Raji (cell line): ENCODE data around the gene TMEM9.

Experiments
- POLR2A ChIP-seq: IDR thresholded peaks from 2 replicates; pipeline ENCODE4 v1.6.1; 2011; ENCODE audit warnings: low read depth, low read length, control low read depth; ENCODE audit not compliant: insufficient read depth

TMEM9 gene

GRCh38 chr1:201111672-201112071 lies 42.6 kb downstream of the TMEM9 start:
- TF ChIP-seq POLR2A: no peak

- no peak for TF ChIP-seq POLR2A
Measured at GRCh38 chr1:201111156-201111555, 43.1 kb downstream of the TMEM9 start.

DNA sequence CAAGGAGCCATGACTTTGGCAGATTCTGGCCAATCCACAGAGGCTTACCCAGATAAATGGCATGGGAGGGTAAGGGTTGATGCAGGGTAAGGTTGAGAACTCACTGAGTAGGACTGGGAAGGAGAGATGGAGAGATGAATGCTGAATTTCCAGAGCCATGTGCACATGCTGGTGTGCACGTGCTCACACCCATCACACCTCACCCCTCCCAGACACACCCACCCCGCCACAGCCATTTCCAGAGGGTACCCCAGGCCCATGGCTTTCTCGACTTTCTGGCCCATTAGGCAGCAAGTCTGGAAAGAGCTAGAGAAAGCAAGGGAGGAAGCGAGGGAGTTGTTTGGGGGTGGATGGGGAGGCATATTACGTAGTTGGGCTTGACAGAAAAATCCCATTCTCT lies 43.7 kb downstream of the TMEM9 start:
- TF ChIP-seq POLR2A: no peak

DNA sequence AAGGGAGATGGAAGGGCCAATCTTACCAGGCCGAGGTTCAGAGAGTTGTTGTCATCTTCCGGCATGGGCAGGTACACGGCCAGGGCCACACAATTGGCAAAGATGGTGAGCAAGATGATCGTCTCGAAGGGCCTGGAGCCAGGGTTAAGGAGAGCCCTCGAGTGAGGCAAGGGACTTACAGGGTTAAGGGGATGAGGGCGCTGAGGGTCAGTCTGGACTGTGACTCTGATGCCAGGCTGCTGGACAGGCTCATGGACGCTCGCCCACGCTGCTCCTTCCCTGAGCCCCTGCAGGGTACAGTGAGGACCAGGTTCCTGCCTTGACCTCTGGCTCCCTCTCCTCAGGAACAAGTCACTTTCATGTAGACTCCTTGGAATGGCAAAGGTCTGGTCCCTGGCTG lies 44.1 kb downstream of the TMEM9 start:
- TF ChIP-seq POLR2A: no peak

DNA sequence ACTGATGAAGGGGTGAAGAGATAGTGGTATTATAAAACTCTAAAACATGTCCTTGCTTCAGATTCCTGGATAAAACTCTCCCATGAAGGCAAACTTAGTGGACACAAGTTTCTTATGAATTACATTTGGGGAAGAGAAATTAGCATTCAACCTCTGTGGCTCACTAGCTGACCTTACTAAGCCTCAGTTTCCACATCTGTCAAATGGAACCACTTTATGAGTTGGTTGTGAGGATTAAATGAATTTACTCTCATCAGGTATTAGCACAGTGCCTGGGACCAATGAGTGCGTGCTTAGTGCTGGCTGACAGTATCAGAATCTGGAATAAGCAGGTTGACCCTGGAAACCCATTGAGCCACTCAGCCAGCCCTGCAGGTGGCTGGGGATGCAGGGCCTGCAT lies 44.6 kb downstream of the TMEM9 start:
- no peak for TF ChIP-seq POLR2A

DNA sequence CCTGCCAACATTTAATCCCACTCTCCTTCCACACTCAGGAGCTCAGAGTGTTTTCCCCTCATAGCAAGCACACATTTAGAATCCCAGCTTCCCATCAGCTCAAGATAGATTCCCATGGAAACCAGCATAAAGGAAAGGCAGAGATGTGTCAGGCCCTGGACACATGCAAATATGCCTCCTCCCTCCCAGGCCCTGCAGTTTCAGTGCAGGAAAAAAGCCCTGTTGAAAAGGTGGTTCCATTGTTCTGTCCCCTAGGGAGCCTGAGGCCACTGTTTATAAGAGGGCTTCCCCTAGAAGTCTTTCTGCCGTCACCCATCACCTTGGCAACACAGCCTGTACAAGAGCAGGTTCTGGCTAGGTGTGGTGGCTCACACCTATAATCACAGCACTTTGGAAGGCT lies 45.7 kb downstream of the TMEM9 start:
- TF ChIP-seq POLR2A: no peak

GRCh38 chr1:201105688-201106087 lies 48.6 kb downstream of the TMEM9 start:
- TF ChIP-seq POLR2A: no peak

- no peak for TF ChIP-seq POLR2A
Measured at GRCh38 chr1:201104141-201104540, 50.1 kb downstream of the TMEM9 start.

- TF ChIP-seq POLR2A: no peak
Measured at GRCh38 chr1:201103666-201104065, 50.6 kb downstream of the TMEM9 start.

- TF ChIP-seq POLR2A: no peak
Measured at GRCh38 chr1:201100169-201100930, 53.9 kb downstream of the TMEM9 start.

DNA sequence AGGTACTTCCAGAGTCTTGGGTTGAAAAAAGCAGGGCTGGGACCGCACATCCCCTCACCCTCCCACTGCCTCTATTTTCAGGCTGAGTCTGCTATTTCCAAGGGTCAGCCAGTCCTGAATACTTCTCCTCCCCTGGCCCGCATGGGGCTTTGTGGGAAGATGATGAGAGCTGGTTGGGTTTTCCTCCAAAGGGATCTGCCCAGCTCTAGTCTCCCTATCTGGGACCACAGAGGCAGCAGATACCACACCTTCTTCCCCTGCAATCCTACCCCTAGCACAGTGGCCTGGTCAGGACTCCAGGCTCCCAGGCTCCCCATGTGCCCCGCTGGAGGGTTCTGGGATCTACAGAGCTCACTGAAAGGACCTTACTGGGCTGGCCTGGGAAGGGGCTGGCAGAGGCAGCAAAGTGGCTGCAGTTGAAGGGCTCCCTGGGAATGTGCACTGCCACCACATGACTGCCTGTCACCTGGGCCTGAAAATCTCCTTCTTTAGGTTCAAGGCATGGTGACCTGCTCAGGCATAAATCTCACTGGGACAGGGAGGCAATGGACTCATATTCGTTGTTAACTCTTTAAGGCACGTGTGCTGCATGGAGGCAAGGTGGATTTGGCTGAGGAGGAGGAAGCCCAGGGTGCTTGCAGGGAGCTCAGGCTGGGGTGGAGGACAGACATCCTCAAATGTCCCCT lies 55.1 kb downstream of the TMEM9 start:
- no peak for TF ChIP-seq POLR2A

DNA sequence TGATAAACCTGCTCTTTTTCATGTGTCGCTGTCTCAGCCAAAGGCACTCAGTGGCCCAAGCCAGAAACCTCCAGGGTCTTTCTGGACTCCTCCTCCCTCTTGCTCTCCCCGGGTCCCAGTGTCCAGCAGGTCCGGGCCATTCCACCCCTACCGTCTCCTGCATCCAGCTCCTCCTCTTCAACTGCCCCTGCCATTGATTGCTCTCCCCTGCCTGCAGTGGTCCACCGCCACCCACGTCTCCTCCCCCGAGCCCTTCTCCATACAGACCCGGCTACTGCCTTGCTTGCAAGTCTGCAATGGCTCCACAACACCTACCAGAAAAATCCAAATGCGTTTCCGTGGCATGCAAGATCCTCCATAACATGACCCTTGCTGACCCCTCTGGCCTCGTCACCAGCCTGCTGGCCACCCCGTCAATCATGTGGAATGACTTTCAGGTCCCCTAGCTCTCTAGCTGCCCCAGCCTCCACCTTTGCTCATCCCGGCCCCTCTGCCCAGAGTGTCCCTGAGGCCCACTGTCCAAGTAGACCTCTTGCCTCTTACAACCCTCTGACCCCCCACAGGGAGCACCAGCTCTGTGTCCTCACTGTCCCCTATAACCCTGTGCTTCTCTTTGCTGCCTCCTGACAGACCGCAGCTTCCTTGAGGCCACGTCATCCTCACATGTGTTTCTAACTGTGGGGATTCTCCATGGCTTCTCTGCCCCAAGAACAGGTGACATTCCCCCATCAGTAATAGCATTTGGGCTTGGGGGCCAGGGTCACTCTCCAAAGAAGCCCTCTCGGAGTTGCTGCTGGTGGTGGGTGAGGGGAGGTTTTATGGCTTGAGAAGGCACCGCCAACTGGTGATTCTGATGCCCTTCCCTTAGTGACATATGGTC lies 57.1 kb downstream of the TMEM9 start:
- no peak for TF ChIP-seq POLR2A

DNA sequence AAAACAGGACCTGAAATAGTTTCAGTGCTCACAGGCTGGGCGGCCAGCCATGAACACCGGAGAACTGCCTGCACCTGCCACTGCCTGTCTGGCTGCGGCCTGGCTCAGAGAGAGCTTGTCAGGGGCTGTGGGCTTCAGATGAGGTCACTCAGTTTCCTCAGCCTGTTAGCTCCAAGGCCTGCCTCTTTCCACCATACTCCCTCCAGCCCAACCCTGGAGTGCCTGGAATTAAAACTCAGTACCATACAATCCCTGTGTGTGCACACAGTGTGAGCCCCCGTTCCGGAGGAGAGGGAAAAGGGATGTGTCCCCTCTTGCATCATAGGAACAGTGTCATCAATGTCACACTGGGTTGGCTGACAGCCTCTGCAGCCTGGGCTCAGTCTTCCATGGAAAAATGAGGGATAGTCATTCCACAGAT lies 58.2 kb downstream of the TMEM9 start:
- TF ChIP-seq POLR2A: no peak

DNA sequence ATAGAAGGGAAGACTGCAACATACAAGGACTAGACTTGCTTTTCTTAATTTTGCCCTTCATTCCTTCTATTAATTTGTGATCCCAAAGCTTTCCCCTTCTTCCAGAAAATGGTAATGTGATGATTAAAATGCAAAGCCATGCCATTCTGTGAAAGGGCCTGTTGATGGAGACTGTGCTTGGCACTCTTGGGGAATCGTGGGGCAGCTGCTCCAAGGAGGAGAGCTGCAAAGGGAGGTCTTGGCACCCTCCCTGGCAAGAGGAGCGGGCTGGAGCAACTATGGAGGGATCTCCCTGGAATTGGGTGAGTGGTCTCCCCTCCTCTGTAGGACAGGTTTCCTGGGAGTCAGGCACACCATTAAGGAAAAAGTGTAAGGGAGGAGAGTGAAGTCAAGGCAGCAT lies 58.7 kb downstream of the TMEM9 start:
- no peak for TF ChIP-seq POLR2A

DNA sequence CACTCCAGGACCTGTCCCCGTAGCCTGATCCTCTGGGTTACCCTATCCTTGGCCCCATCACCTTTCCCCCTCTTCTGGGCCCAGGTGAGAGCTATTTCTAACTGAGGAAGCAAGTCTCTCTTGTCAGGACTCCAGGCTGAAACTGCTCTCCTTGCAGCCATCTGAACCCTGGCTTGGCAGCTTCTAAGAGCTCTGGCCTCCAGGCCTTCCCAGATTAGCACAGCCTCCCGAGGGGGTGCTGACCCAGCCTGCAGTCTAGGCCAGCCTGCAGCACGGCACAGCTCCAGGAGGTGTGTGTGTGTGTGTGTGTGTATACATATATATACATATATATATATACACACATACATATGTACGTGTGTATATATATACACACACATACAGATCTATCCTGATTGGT lies 59.4 kb downstream of the TMEM9 start:
- no peak for TF ChIP-seq POLR2A

DNA sequence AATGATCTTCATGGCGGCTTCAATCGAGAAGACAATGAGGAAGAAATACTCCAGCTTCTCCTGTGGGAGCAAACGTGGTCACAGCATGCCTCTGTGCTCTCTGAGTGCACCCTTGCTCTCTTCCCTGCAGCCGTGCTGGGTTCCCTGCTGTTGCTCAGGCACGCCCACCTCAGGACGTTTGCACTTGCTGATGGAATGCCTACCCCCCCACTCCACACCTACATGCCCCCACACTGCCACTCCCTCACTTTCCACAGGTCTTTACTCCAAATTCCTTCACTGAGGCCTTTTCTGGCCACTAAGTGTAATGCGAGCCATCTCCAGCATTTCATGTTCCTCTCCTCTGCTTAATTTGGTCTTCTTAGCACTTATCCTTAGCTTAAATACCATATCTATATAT lies 60.3 kb downstream of the TMEM9 start:
- no peak for TF ChIP-seq POLR2A
